Tibial nerve (tissue), 3 donors: Measurements from ENCODE around the gene TMEM62.

ENCODE experiments used
- CTCF ChIP-seq, 5 experiments: fragments of 200-600 bp in 3 of 5; fragments of 450-650 bp in 2 of 5; sonication (generic) in 3 of 5; IDR thresholded peaks; one replicate each; pipeline ENCODE4 v1.5.1; 2016 to 2019; ENCODE audit warnings: antibody characterized with exemption in 5 of 5, mild to moderate bottlenecking in 3 of 5, moderate library complexity in 2 of 5
- POLR2A ChIP-seq, 2 donors: fragments of 450-650 bp; IDR thresholded peaks; one replicate each; pipeline ENCODE4 v1.6.1; 2017; ENCODE audit warnings: antibody characterized with exemption in 2 of 2, mild to moderate bottlenecking in 2 of 2, moderate library complexity in 2 of 2

GRCh38 chr15:43099105-43099845, 34.1 kb upstream of the TMEM62 start:
- TF ChIP-seq CTCF (IDR thresholded peaks at IDR 0.05) = no peak
- TF ChIP-seq POLR2A (IDR thresholded peaks at IDR 0.05) = no peak
